Karpas-422 (cell line): ENCODE measurements around the gene SIGLEC12. TPM values are rescaled to one million over a fixed set of nuclear protein-coding genes. Genes with fewer than 3 reads are reported as not detected.

ENCODE experiments used
- DNase-seq: peaks from one replicate; pipeline ENCODE4 v3.0.0-alpha.2; 2015
- H2AFZ ChIP-seq: fragments of 200-600 bp; sonication (generic); 2 replicates; pipeline ENCODE4 v1.6.1; 2014; ENCODE audit warnings: antibody characterized with exemption, low read length, mixed read lengths
- H3K27ac ChIP-seq: fragments of 200-600 bp; sonication (generic); 2 replicates; pipeline ENCODE4 v1.5.1; 2014; ENCODE audit warnings: mild to moderate bottlenecking, low read length, moderate library complexity
- H3K27me3 ChIP-seq: fragments of 200-600 bp; sonication (generic); 2 replicates; pipeline ENCODE4 v1.6.1; 2014; ENCODE audit warnings: low read length, mixed read lengths
- H3K36me3 ChIP-seq: fragments of 200-600 bp; sonication (generic); 2 replicates; pipeline ENCODE4 v1.6.1; 2014; ENCODE audit warnings: low read length, mixed read lengths; ENCODE audit not compliant: insufficient read depth
- H3K4me1 ChIP-seq: fragments of 200-600 bp; sonication (generic); 2 replicates; pipeline ENCODE4 v1.6.1; 2014; ENCODE audit warnings: mild to moderate bottlenecking, low read length, mixed read lengths
- H3K4me2 ChIP-seq: fragments of 200-600 bp; sonication (generic); 2 replicates; pipeline ENCODE4 v1.6.1; 2014; ENCODE audit warnings: low read length, low read depth, mild to moderate bottlenecking; ENCODE audit not compliant: poor library complexity, severe bottlenecking
- H3K4me3 ChIP-seq: fragments of 200-600 bp; sonication (generic); 2 replicates; pipeline ENCODE4 v1.5.1; 2014; ENCODE audit warnings: mild to moderate bottlenecking, antibody characterized with exemption, low read length, mixed read lengths
- H3K79me2 ChIP-seq: fragments of 200-600 bp; sonication (generic); 2 replicates; pipeline ENCODE4 v1.6.1; 2014; ENCODE audit warnings: mild to moderate bottlenecking, low read length, mixed read lengths
- H3K9ac ChIP-seq: fragments of 200-600 bp; sonication (generic); 2 replicates; pipeline ENCODE4 v1.6.0; 2014; ENCODE audit warnings: low read length
- H3K9me2 ChIP-seq: fragments of 200-600 bp; sonication (generic), shearing (Covaris generic); replicated peaks from 2 replicates; pipeline ENCODE4 v1.6.0; 2014; ENCODE audit warnings: mild to moderate bottlenecking, low read length, moderate library complexity; ENCODE audit not compliant: insufficient read depth
- H3K9me3 ChIP-seq: fragments of 300-700, 200-600 bp; sonication (generic); 2 replicates; pipeline ENCODE4 v1.6.1; 2014; ENCODE audit warnings: low read length, mixed read lengths
- H4K20me1 ChIP-seq: fragments of 200-600 bp; sonication (generic); 2 replicates; pipeline ENCODE4 v1.6.1; 2014; ENCODE audit warnings: mild to moderate bottlenecking, antibody characterized with exemption, low read length, low read depth; ENCODE audit not compliant: insufficient read depth
- total RNA-seq: library from RNA; depleted of rRNA; stranded (reverse); fragments of >200 nt; shearing (Covaris generic); gene quantifications from 2 replicates; pipeline ENCODE4 v1.2.3, GENCODE V29; 2014; ENCODE audit warnings: low replicate concordance

The SIGLEC12 gene
- total RNA-seq, 1 experiment from 2014 or later: not detected

GRCh38 chr19:51530616-51531015 lies 29.0 kb upstream of the SIGLEC12 start:
- H3K79me2 ChIP-seq: no peaks in the 10 kb centered on the region
- no peaks in the 10 kb centered on the region for H4K20me1 ChIP-seq
- no peaks in the 10 kb centered on the region for H3K27me3 ChIP-seq
- no peak overlapping the region for H3K4me3 ChIP-seq
- no peaks in the 10 kb centered on the region for H3K36me3 ChIP-seq
- no peak overlapping the region for H3K27ac ChIP-seq
- H3K4me2 ChIP-seq: no peak overlapping the region
- no peak for DNase-seq
- no peaks in the 10 kb centered on the region for H3K4me1 ChIP-seq
- no peak overlapping the region for H2AFZ ChIP-seq
- H3K9me2 ChIP-seq: no peaks in the 10 kb centered on the region
- no peaks in the 10 kb centered on the region for H3K9me3 ChIP-seq
- H3K9ac ChIP-seq: no peak overlapping the region

GRCh38 chr19:51529301-51529700 lies 27.7 kb upstream of the SIGLEC12 start:
- H3K4me3 ChIP-seq: no peak overlapping the region
- H4K20me1 ChIP-seq: no peaks in the 10 kb centered on the region
- no peak overlapping the region for H3K9ac ChIP-seq
- H3K36me3 ChIP-seq: no peaks in the 10 kb centered on the region
- no peaks in the 10 kb centered on the region for H3K27me3 ChIP-seq
- no peaks in the 10 kb centered on the region for H3K9me3 ChIP-seq
- H3K4me1 ChIP-seq: no peaks in the 10 kb centered on the region
- no peak overlapping the region for H3K4me2 ChIP-seq
- H3K9me2 ChIP-seq: no peaks in the 10 kb centered on the region
- no peak for DNase-seq
- no peak overlapping the region for H3K27ac ChIP-seq
- H3K79me2 ChIP-seq: no peaks in the 10 kb centered on the region
- no peak overlapping the region for H2AFZ ChIP-seq

GRCh38 chr19:51525651-51526050 lies 24.1 kb upstream of the SIGLEC12 start:
- Histone ChIP-seq H3K9me2 (no peaks in the 10 kb centered on the region), H3K27ac (no peak overlapping the region), H4K20me1 (no peaks in the 10 kb centered on the region), H3K9ac (no peak overlapping the region), H3K4me1 (no peaks in the 10 kb centered on the region), H3K9me3 (no peaks in the 10 kb centered on the region), H2AFZ (no peak overlapping the region), H3K36me3 (no peaks in the 10 kb centered on the region), H3K79me2 (no peaks in the 10 kb centered on the region), H3K4me2 (no peak overlapping the region), H3K4me3 (no peak overlapping the region), H3K27me3 (no peaks in the 10 kb centered on the region)
- no peak for DNase-seq

- Histone ChIP-seq H3K9me3 (no peaks in the 10 kb centered on the region), H3K79me2 (no peaks in the 10 kb centered on the region), H3K4me1 (no peaks in the 10 kb centered on the region), H3K9ac (no peak overlapping the region), H3K36me3 (no peaks in the 10 kb centered on the region), H4K20me1 (no peaks in the 10 kb centered on the region), H3K4me3 (no peak overlapping the region), H2AFZ (no peak overlapping the region), H3K9me2 (no peaks in the 10 kb centered on the region), H3K27ac (no peak overlapping the region), H3K27me3 (no peaks in the 10 kb centered on the region), H3K4me2 (no peak overlapping the region)
- DNase-seq: no peak
Observed at GRCh38 chr19:51524666-51525264, 23.2 kb upstream of the SIGLEC12 start.

GRCh38 chr19:51521781-51522180 lies 20.2 kb upstream of the SIGLEC12 start:
- no peak overlapping the region for H3K9ac ChIP-seq
- no peaks in the 10 kb centered on the region for H3K9me3 ChIP-seq
- H3K4me1 ChIP-seq: no peaks in the 10 kb centered on the region

GRCh38 chr19:51521357-51521756 lies 19.8 kb upstream of the SIGLEC12 start:
- no peaks in the 10 kb centered on the region for H3K27me3 ChIP-seq
- no peaks in the 10 kb centered on the region for H3K36me3 ChIP-seq
- H3K4me2 ChIP-seq: no peak overlapping the region
- H3K27ac ChIP-seq: no peak overlapping the region
- H3K79me2 ChIP-seq: no peaks in the 10 kb centered on the region
- no peak for DNase-seq
- H4K20me1 ChIP-seq: no peaks in the 10 kb centered on the region
- no peaks in the 10 kb centered on the region for H3K4me1 ChIP-seq
- no peaks in the 10 kb centered on the region for H3K9me3 ChIP-seq
- H3K9me2 ChIP-seq: no peaks in the 10 kb centered on the region
- H2AFZ ChIP-seq: no peak overlapping the region
- H3K4me3 ChIP-seq: no peak overlapping the region
- H3K9ac ChIP-seq: no peak overlapping the region

More at GRCh38 chr19:51521781-51522180, 20.2 kb upstream of the SIGLEC12 start:
- no peaks in the 10 kb centered on the region for H3K36me3 ChIP-seq
- no peak overlapping the region for H3K27ac ChIP-seq
- no peak for DNase-seq
- H3K4me2 ChIP-seq: no peak overlapping the region
- no peaks in the 10 kb centered on the region for H4K20me1 ChIP-seq
- H3K27me3 ChIP-seq: no peaks in the 10 kb centered on the region
- H3K4me3 ChIP-seq: no peak overlapping the region
- no peaks in the 10 kb centered on the region for H3K9me2 ChIP-seq
- no peaks in the 10 kb centered on the region for H3K79me2 ChIP-seq
- no peak overlapping the region for H2AFZ ChIP-seq

- no peak overlapping the region for H3K4me2 ChIP-seq
- no peak overlapping the region for H2AFZ ChIP-seq
- no peak for DNase-seq
- H3K4me3 ChIP-seq: no peak overlapping the region
- no peaks in the 10 kb centered on the region for H3K36me3 ChIP-seq
- no peaks in the 10 kb centered on the region for H3K79me2 ChIP-seq
- H3K9ac ChIP-seq: no peak overlapping the region
- H3K9me3 ChIP-seq: no peaks in the 10 kb centered on the region
- no peaks in the 10 kb centered on the region for H3K27me3 ChIP-seq
- H3K27ac ChIP-seq: no peak overlapping the region
- H4K20me1 ChIP-seq: no peaks in the 10 kb centered on the region
- no peaks in the 10 kb centered on the region for H3K4me1 ChIP-seq
- H3K9me2 ChIP-seq: no peaks in the 10 kb centered on the region
Observed at GRCh38 chr19:51520728-51521127, 19.1 kb upstream of the SIGLEC12 start.

GRCh38 chr19:51514866-51515481 lies 13.4 kb upstream of the SIGLEC12 start:
- Histone ChIP-seq H3K9me2 (no peaks in the 10 kb centered on the region), H3K27ac (no peak overlapping the region), H3K79me2 (no peaks in the 10 kb centered on the region), H3K4me2 (no peak overlapping the region), H3K36me3 (no peaks in the 10 kb centered on the region), H3K4me1 (no peaks in the 10 kb centered on the region), H3K27me3 (no peaks in the 10 kb centered on the region), H3K4me3 (no peak overlapping the region), H2AFZ (no peak overlapping the region), H4K20me1 (no peaks in the 10 kb centered on the region), H3K9me3 (no peaks in the 10 kb centered on the region), H3K9ac (no peak overlapping the region)
- DNase-seq: peak; percentile 92
